Measurements from ENCODE around the gene PDZRN4. TPM values are rescaled to one million over a fixed set of nuclear protein-coding genes. Genes with fewer than 3 reads are reported as not detected.

Gene PDZRN4
- total RNA-seq, 4 donors from 2014 or later = 1.1 to 14.0 (median 4.5) TPM

- Histone ChIP-seq H3K27me3 (no peaks in the 10 kb centered on the region), H3K27ac (peak overlapping the region in 1 of 4 donors; percentile 57)
Observed at GRCh38 chr12:41206298-41206697, 18.2 kb downstream of the PDZRN4 start.

GRCh38 chr12:41211448-41211847, 23.3 kb downstream of the PDZRN4 start:
- Histone ChIP-seq H3K9me3 (no peaks in the 10 kb centered on the region), H3K36me3 (no peaks in the 10 kb centered on the region), H3K27me3 (no peaks in the 10 kb centered on the region), H3K4me3 (no peak overlapping the region), H3K4me1 (no peaks in the 10 kb centered on the region), H3K27ac (no peak overlapping the region)
- DNase-seq = no peak
- TF ChIP-seq POLR2A (IDR thresholded peaks at IDR 0.05) = no peak
- TF ChIP-seq CTCF (IDR thresholded peaks at IDR 0.05) = no peak

More at GRCh38 chr12:41206298-41206697, 18.2 kb downstream of the PDZRN4 start:
- Histone ChIP-seq H3K4me3 (no peak overlapping the region), H3K4me1 (no peaks in the 10 kb centered on the region), H3K9me3 (no peaks in the 10 kb centered on the region), H3K36me3 (no peaks in the 10 kb centered on the region)
- no peak for DNase-seq
- TF ChIP-seq CTCF (IDR thresholded peaks at IDR 0.05) (no peak), POLR2A (IDR thresholded peaks at IDR 0.05) (no peak)

- no peaks in the 10 kb centered on the region for H3K4me1 ChIP-seq
- H3K27ac ChIP-seq = no peak overlapping the region
- no peak overlapping the region for H3K4me3 ChIP-seq
- no peaks in the 10 kb centered on the region for H3K9me3 ChIP-seq
- no peaks in the 10 kb centered on the region for H3K27me3 ChIP-seq
- TF ChIP-seq POLR2A (IDR thresholded peaks at IDR 0.05) (no peak), CTCF (IDR thresholded peaks at IDR 0.05) (no peak)
- DNase-seq = no peak
- no peaks in the 10 kb centered on the region for H3K36me3 ChIP-seq
Observed at GRCh38 chr12:41212625-41213024, 24.5 kb downstream of the PDZRN4 start.

- Histone ChIP-seq H3K9me3 (no peaks in the 10 kb centered on the region), H3K4me1 (peaks cover 0 to 5% (median 0%) of the 10 kb centered on the region in 4 donors), H3K36me3 (no peaks in the 10 kb centered on the region), H3K4me3 (no peak overlapping the region), H3K27me3 (no peaks in the 10 kb centered on the region), H3K27ac (peak overlapping the region in 1 of 4 donors; percentile 24)
- no peak for DNase-seq
- TF ChIP-seq POLR2A (IDR thresholded peaks at IDR 0.05) (no peak), CTCF (IDR thresholded peaks at IDR 0.05) (no peak)
Observed at GRCh38 chr12:41213107-41213506, 25.0 kb downstream of the PDZRN4 start.

GRCh38 chr12:41213648-41214047, 25.5 kb downstream of the PDZRN4 start:
- Histone ChIP-seq H3K9me3 (no peaks in the 10 kb centered on the region), H3K27ac (peak overlapping the region in 1 of 4 donors; percentile 24), H3K4me1 (peaks cover 0 to 6% (median 0%) of the 10 kb centered on the region in 4 donors), H3K27me3 (no peaks in the 10 kb centered on the region), H3K4me3 (no peak overlapping the region), H3K36me3 (no peaks in the 10 kb centered on the region)
- no peak for DNase-seq
- no peak for TF ChIP-seq CTCF (IDR thresholded peaks at IDR 0.05)
- no peak for TF ChIP-seq POLR2A (IDR thresholded peaks at IDR 0.05)

GRCh38 chr12:41217727-41218126, 29.6 kb downstream of the PDZRN4 start:
- Histone ChIP-seq H3K27ac (peak overlapping the region in 1 of 4 donors; percentile 2), H3K9me3 (no peaks in the 10 kb centered on the region), H3K4me1 (peaks cover 0 to 6% (median 0%) of the 10 kb centered on the region in 4 donors), H3K4me3 (no peak overlapping the region), H3K27me3 (no peaks in the 10 kb centered on the region), H3K36me3 (no peaks in the 10 kb centered on the region)
- no peak for TF ChIP-seq POLR2A (IDR thresholded peaks at IDR 0.05)
- DNase-seq = no peak

Measured in Peyer's patch (tissue), 4 donors.